ENCODE data around the gene LMAN1L. TPM values are rescaled to one million over a fixed set of nuclear protein-coding genes. Genes with fewer than 3 reads are reported as not detected.

Gene LMAN1L
- total RNA-seq, 1 experiment from 2014 or later: not detected

- Histone ChIP-seq H3K4me2 (ENCODE audit: insufficient read depth, insufficient read length, low read length) (peak overlapping the region; percentile 24), H3K79me1 (ENCODE audit: insufficient read depth, low read depth, low read length, poor library complexity, severe bottlenecking) (no peaks in the 10 kb centered on the region), H3K23ac (ENCODE audit: insufficient read length, low read depth, low read length) (no peak overlapping the region), H3K18ac (ENCODE audit: insufficient read length, low read depth, low read length) (peak overlapping the region; percentile 4), H3K27ac (ENCODE audit: insufficient read length, low read depth, low read length) (no peak overlapping the region), H2BK12ac (ENCODE audit: insufficient read length, low read depth, low read length) (no peak overlapping the region), H2AFZ (ENCODE audit: low read length) (no peak overlapping the region), H3K4me1 (ENCODE audit: insufficient read depth, low read length) (no peaks in the 10 kb centered on the region), H2AK5ac (ENCODE audit: insufficient read length, low read length) (no peak overlapping the region), H4K91ac (ENCODE audit: insufficient read length, low read depth, low read length) (no peak overlapping the region), H3K79me2 (ENCODE audit: insufficient read depth, low read length) (no peaks in the 10 kb centered on the region), H2BK20ac (ENCODE audit: low read depth, low read length, poor library complexity, severe bottlenecking) (no peak overlapping the region), H2BK5ac (ENCODE audit: insufficient read length, low read length) (no peak overlapping the region), H4K8ac (replicated peaks; ENCODE audit: insufficient read length, low read depth, low read length) (no peak overlapping the region), H3K14ac (ENCODE audit: insufficient read depth, low read length) (no peak overlapping the region), H3K23me2 (ENCODE audit: insufficient read length, low read depth, low read length, poor library complexity, severe bottlenecking) (no peaks in the 10 kb centered on the region), H3T11ph (ENCODE audit: low read length) (no peak overlapping the region), H2BK120ac (ENCODE audit: low read depth, low read length, poor library complexity, severe bottlenecking) (no peak overlapping the region), H3K9me3 (ENCODE audit: control insufficient read depth, low read depth, low read length) (no peaks in the 10 kb centered on the region), H4K5ac (ENCODE audit: insufficient read length, low read depth, low read length) (no peak overlapping the region), H4K20me1 (ENCODE audit: control insufficient read depth, insufficient read depth, insufficient read length) (no peaks in the 10 kb centered on the region), H3K27me3 (ENCODE audit: insufficient read depth, low read length) (peaks cover 10% of the 10 kb centered on the region; the same call in 1 of the 2 replicates), H2BK15ac (ENCODE audit: low read depth, low read length) (no peak overlapping the region), H3K4ac (ENCODE audit: low read depth, low read length) (no peak overlapping the region), H3K9ac (ENCODE audit: extremely low read depth, insufficient read length, low read length) (no peak overlapping the region), H3K56ac (ENCODE audit: insufficient read length, low read depth, low read length) (no peak overlapping the region)
- Mint-ChIP-seq H3K4me1 (peaks cover 4 to 28% of the 10 kb centered on the region in 2 experiments; a peak in 3 of 4 replicates), H3K36me3 (ENCODE audit: insufficient read depth in 1 of 3, low read depth in 3 of 3) (no peaks in the 10 kb centered on the region), H3K9me3 (no peaks in the 10 kb centered on the region), H3K27me3 (ENCODE audit: low read depth) (peaks cover 68% of the 10 kb centered on the region), H3K4me3 (peak overlapping the region in 1 of 2 experiments; percentile 65; a peak in 3 of 5 replicates), H3K27ac (no peak overlapping the region)
- DNase-seq: no peak
- no CpG with 5 or more reads among the region's 21 CpGs for WGBS (ENCODE audit: extremely low coverage, insufficient read length, low lambda C conversion rate)
- no peak for TF ChIP-seq CTCF (conservative IDR thresholded peaks at IDR 0.05)
Observed at GRCh38 chr15:74826921-74827320, 14.3 kb downstream of the LMAN1L start.

All from H9 (cell line).